CD14-positive monocyte (primary cell): ENCODE data around the gene SFXN2. TPM values are rescaled to one million over a fixed set of nuclear protein-coding genes. Genes with fewer than 3 reads are reported as not detected.

Source experiments
- DNase-seq, 3 donors: peaks; one replicate each; pipeline ENCODE4 v3.0.0-alpha.2; 2011 to 2022
- H2AFZ ChIP-seq: 2 replicates; pipeline ENCODE4 v1.6.0; 2012; ENCODE audit warnings: mild to moderate bottlenecking, low read depth, low read length, inconsistent platforms; ENCODE audit not compliant: insufficient read depth, poor library complexity, severe bottlenecking
- H3K27ac ChIP-seq, 2 donors: 1 replicate in 1 of 2; 2 replicates in 1 of 2; pipeline ENCODE4 v1.5.1; 2012 to 2013; ENCODE audit warnings: low read length in 2 of 2, control low read depth in 1 of 2, inconsistent platforms in 1 of 2, low read depth in 1 of 2, mild to moderate bottlenecking in 1 of 2
- H3K27me3 ChIP-seq, 2 donors: one replicate each; pipeline versions ENCODE4 v1.6.0 to v1.6.1; 2011 to 2013; ENCODE audit warnings: low read length in 2 of 2; ENCODE audit not compliant: control insufficient read depth in 2 of 2, insufficient read depth in 2 of 2
- H3K36me3 ChIP-seq, 2 donors: replicated peaks in 1 of 2; 1 replicate in 1 of 2; 2 replicates in 1 of 2; pipeline versions ENCODE4 v1.5.1 to v1.6.1; 2012 to 2013; ENCODE audit warnings: low read length in 2 of 2, control low read depth in 1 of 2, inconsistent platforms in 1 of 2, mild to moderate bottlenecking in 1 of 2; ENCODE audit not compliant: insufficient read depth in 2 of 2, control insufficient read depth in 1 of 2
- H3K4me1 ChIP-seq, 2 donors: 1 replicate in 1 of 2; 2 replicates in 1 of 2; pipeline versions ENCODE4 v1.5.1 to v1.6.1; 2012 to 2013; ENCODE audit warnings: low read length in 2 of 2, control low read depth in 1 of 2, inconsistent platforms in 1 of 2, mild to moderate bottlenecking in 1 of 2, moderate library complexity in 1 of 2; ENCODE audit not compliant: insufficient read depth in 2 of 2, control insufficient read depth in 1 of 2
- H3K4me2 ChIP-seq: replicated peaks from 2 replicates; pipeline ENCODE3; 2012; ENCODE audit warnings: low read length, moderate library complexity, mild to moderate bottlenecking; ENCODE audit not compliant: poor library complexity, severe bottlenecking; ENCODE audit errors: extremely low read depth
- H3K4me3 ChIP-seq, 3 experiments: fragments of 200-600 bp in 1 of 3; sonication (generic) in 1 of 3; replicated peaks in 1 of 3; 1 replicate in 2 of 3; 2 replicates in 1 of 3; pipeline ENCODE4 v1.5.1; 2011 to 2013; ENCODE audit warnings: low read length in 3 of 3, mild to moderate bottlenecking in 3 of 3, control low read depth in 2 of 3, low read depth in 2 of 3, inconsistent platforms in 1 of 3, moderate library complexity in 1 of 3
- H3K79me2 ChIP-seq: 2 replicates; pipeline ENCODE4 v1.6.0; 2012; ENCODE audit warnings: mild to moderate bottlenecking, control low read depth, inconsistent platforms, low read length, moderate library complexity; ENCODE audit not compliant: insufficient read depth
- H3K9ac ChIP-seq: 2 replicates; pipeline ENCODE4 v1.6.0; 2017; ENCODE audit warnings: low read length, mild to moderate bottlenecking; ENCODE audit not compliant: insufficient read depth, poor library complexity, severe bottlenecking
- H3K9me3 ChIP-seq, 2 donors: replicated peaks in 1 of 2; 1 replicate in 1 of 2; 2 replicates in 1 of 2; pipeline versions ENCODE4 v1.5.1 to v1.6.1; 2012 to 2013; ENCODE audit warnings: low read length in 2 of 2, control low read depth in 1 of 2; ENCODE audit not compliant: control insufficient read depth in 1 of 2, insufficient read depth in 1 of 2
- H4K20me1 ChIP-seq: 2 replicates; pipeline ENCODE4 v1.6.0; 2012; ENCODE audit warnings: mild to moderate bottlenecking, low read length, control low read depth, moderate library complexity; ENCODE audit not compliant: insufficient read depth
- H3K27ac Mint-ChIP-seq, 7 donors: one replicate each; pipeline ENCODE4 v1.8.0; 2020; ENCODE audit warnings: mild to moderate bottlenecking in 7 of 7, mixed read lengths in 7 of 7, moderate library complexity in 6 of 7, inconsistent platforms in 2 of 7
- H3K27me3 Mint-ChIP-seq, 3 donors: one replicate each; pipeline ENCODE4 v1.8.0; 2021 to 2022; ENCODE audit warnings: low read depth in 3 of 3, mild to moderate bottlenecking in 3 of 3, mixed read lengths in 3 of 3, moderate library complexity in 3 of 3, inconsistent platforms in 1 of 3
- H3K36me3 Mint-ChIP-seq, 2 donors: one replicate each; pipeline ENCODE4 v1.8.0; 2020; ENCODE audit warnings: mixed read lengths in 2 of 2, inconsistent platforms in 1 of 2, mild to moderate bottlenecking in 1 of 2
- H3K4me1 Mint-ChIP-seq: one replicate; pipeline ENCODE4 v1.8.0; 2020; ENCODE audit warnings: mild to moderate bottlenecking, mixed read lengths
- H3K4me3 Mint-ChIP-seq, 2 donors: one replicate each; pipeline ENCODE4 v1.8.0; 2020; ENCODE audit warnings: mild to moderate bottlenecking in 2 of 2, mixed read lengths in 2 of 2, moderate library complexity in 1 of 2
- H3K9me3 Mint-ChIP-seq, 7 donors: one replicate each; pipeline ENCODE4 v1.8.0; 2020 to 2022; ENCODE audit warnings: mixed read lengths in 7 of 7, mild to moderate bottlenecking in 6 of 7, moderate library complexity in 6 of 7, inconsistent platforms in 2 of 7
- CTCF ChIP-seq: fragments of 200-600 bp; IDR thresholded peaks from one replicate; pipeline ENCODE4 v1.8.0; 2022; ENCODE audit warnings: antibody characterized with exemption, mild to moderate bottlenecking
- WGBS: methylation state at CpG from one replicate; pipeline ENCODE4 v1.1.5; 2013; ENCODE audit warnings: missing lambda C conversion rate; ENCODE audit not compliant: insufficient coverage; 5-methylcytosine and 5-hydroxymethylcytosine counted together
- intact Hi-C, 2 donors: fragments of 100-400 bp; cut with micrococcal nuclease; formaldehyde crosslinking; loops; one replicate each; pipeline versions ENCODE4 v1.15.0 to v1.15.1; 2023
- polyA plus RNA-seq, 3 donors: library from polyadenylated mRNA; depleted of rRNA in 1 of 3; unstranded in 2 of 3; stranded (reverse) in 1 of 3; fragments of 300-500 nt in 2 of 3; fragments of >200 nt in 1 of 3; fragmentation: Illumina TruSeq in 2 of 3; gene quantifications; 1 replicate in 2 of 3; 2 replicates in 1 of 3; pipeline ENCODE4 v1.2.3, GENCODE V29; 2012 to 2021

SFXN2 gene
- polyA plus RNA-seq, 3 donors, result 1.3 to 2.0 (median 1.8) TPM

DNA sequence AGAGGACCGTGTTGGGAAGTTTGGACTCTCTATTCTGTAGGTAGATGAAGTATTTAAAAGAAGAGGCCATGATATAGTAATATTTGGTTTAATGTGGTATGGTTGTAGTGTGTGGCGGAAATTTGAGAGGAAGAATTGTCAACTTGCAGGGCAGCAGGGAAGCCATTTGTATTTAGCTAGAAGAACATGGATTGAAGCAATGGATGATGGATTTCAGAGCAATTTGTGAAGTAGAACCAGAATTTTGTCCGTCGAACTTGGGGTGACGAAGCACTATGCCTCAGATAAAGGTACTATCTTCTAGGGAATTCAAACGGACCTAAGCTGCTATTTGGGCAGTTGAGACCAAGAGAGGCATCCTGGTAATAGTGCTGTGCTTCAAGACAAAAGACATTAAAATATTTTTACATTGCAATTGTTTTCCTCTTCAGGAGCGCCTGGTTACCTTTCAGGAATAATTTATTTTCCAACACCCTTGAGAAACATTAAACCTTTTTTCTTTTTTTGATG lies 28.7 kb downstream of the SFXN2 start:
- Histone ChIP-seq H3K36me3 (peaks cover 0 to 12% of the 10 kb centered on the region in 2 donors), H3K9ac (no peak overlapping the region), H3K4me2 (peak overlapping the region; percentile 93), H3K4me1 (peaks cover 37 to 39% of the 10 kb centered on the region in 2 donors), H3K4me3 (peak overlapping the region in 1 of 3 experiments; percentile 92), H2AFZ (peak overlapping the region; percentile 71), H3K27ac (peak overlapping the region in 1 of 2 donors; percentile 91), H3K27me3 (no peaks in the 10 kb centered on the region), H3K9me3 (no peaks in the 10 kb centered on the region), H3K79me2 (peaks cover 45% of the 10 kb centered on the region), H4K20me1 (peaks cover 10% of the 10 kb centered on the region)
- Mint-ChIP-seq H3K9me3 (peaks cover 0 to 5% (median 2%) of the 10 kb centered on the region in 7 donors), H3K4me3 (peak overlapping the region in 1 of 2 donors; percentile 75), H3K27ac (peak overlapping the region in 6 of 7 donors; percentile 67 to 98 (median 94)), H3K27me3 (peaks cover 0 to 9% (median 0%) of the 10 kb centered on the region in 3 donors), H3K36me3 (peaks cover 8 to 14% of the 10 kb centered on the region in 2 donors), H3K4me1 (peaks cover 40% of the 10 kb centered on the region)
- no peak for TF ChIP-seq CTCF
- DNase-seq, result no peak
- 52% methylated on average over 5 of the region's 7 CpGs for WGBS
- intact Hi-C loops, result loop anchor here (5.0 to 10.0 kb wide), 3 partner anchors 174 to 652 kb away; partner anchors contain the start of genes CNNM2 (in 2 of the 2), ACTR1A (in 1 of the 2), ATP5MK (in 1 of the 2) and PDCD11 (in 1 of the 2)

DNA sequence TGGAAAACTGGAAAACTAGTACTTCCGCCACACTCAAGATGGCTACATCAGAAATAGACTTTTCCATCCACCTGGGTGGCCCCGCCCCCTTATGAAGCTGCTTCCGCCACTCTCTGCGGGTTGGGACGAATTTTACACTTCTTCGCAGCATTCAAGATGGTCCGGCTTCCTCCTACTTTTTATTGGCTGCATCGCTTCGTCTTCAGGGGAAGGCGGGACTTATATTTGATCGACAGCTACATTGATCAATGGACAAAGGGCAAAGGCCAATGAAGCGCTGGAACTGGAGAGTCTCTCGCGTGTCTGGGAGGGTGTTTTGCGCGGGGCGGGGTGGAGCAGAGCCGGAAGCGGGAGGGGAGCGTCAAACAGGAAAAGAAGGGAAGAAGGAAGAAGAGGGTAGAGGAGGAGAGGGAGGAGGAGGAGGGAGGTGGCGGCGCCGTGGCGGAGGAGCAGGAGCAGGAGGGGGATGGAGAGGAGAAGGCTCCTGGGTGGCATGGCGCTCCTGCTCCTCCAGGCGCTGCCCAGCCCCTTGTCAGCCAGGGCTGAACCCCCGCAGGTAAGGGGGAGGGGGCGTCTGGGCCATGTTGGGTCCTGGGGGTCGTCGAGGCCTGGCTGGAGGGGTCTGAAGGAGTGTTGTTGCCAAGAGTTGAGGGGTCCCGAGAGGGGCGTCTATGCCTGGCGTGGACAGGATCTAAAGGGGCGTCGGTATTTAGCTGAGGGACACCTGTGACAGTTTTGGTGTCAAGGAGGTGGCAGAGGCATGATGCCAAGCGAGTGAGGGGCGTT lies 29.3 kb downstream of the SFXN2 start, which contains the start of gene WBP1L:
Gene WBP1L (plus strand): TSS at position 361 of the 786 bp plus-strand sequence. CDS start 106 bp downstream, at position 467.
- H3K27me3 Mint-ChIP-seq, result peaks cover 0 to 9% (median 0%) of the 10 kb centered on the region in 3 donors
- Histone ChIP-seq H2AFZ (peak within 1 kb of the TSS; percentile 71), H3K9me3 (no peaks in the 10 kb centered on the region), H3K4me3 (peak within 1 kb of the TSS; percentile 92 to 94 (median 93)), H3K79me2 (peaks cover 52% of the 10 kb centered on the region), H3K4me2 (peak within 1 kb of the TSS; percentile 93), H4K20me1 (peaks cover 17% of the 10 kb centered on the region), H3K27ac (peak within 1 kb of the TSS; percentile 56 to 91), H3K4me1 (peaks cover 30 to 32% of the 10 kb centered on the region in 2 donors), H3K36me3 (peaks cover 0 to 12% of the 10 kb centered on the region in 2 donors), H3K27me3 (no peaks in the 10 kb centered on the region), H3K9ac (peak within 1 kb of the TSS; percentile 93)
- DNase-seq, result peak; percentile 97 to 99 (median 98)
- intact Hi-C loops, result loop anchor here (5.0 to 10.0 kb wide), 3 partner anchors 174 to 651 kb away; partner anchors contain the start of genes CNNM2 (in 2 of the 2), ACTR1A (in 1 of the 2), ATP5MK (in 1 of the 2) and PDCD11 (in 1 of the 2)
- WGBS, result under 1% methylated on average over 36 of the region's 37 CpGs
- no peak for TF ChIP-seq CTCF
- H3K9me3 Mint-ChIP-seq, result peaks cover 0 to 5% (median 2%) of the 10 kb centered on the region in 7 donors
- peak within 1 kb of the TSS; percentile 98 to 99 for H3K4me3 Mint-ChIP-seq
- H3K4me1 Mint-ChIP-seq, result peaks cover 37% of the 10 kb centered on the region
- H3K27ac Mint-ChIP-seq, result peak within 1 kb of the TSS; percentile 84 to 98 (median 94)
- peaks cover 11 to 17% of the 10 kb centered on the region in 2 donors for H3K36me3 Mint-ChIP-seq
